ENCODE data around the gene KCNQ1.

KCNQ1 gene

DNA sequence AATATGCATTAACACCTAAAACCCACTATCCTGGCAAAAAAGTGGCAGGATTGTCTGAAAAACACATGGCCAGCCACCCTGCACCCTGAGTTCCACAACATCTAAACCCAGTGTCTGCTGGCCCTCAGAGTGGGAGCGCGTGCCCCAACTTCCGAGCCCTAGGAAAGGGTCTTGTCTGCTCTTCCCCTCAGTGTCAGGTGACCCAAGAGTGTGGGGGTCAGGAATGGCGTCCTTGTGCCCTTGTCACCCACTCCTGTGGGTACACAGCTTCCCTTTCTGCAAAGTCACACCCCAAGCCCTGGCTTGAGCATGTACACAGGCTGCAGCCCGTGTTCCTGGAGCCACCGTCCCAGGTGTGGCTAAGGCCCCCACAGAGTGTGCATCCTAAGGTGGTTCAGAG is 373.2 kb downstream of the KCNQ1 start:
- no peak for DNase-seq (ENCODE audit: extremely low read depth, insufficient read length)
- Histone ChIP-seq H3K27me3 (replicated peaks; ENCODE audit: control insufficient read depth, insufficient read depth, low read length) (no peaks in the 10 kb centered on the region; the same call in 1 of the 2 replicates), H3K4me3 (replicated peaks; ENCODE audit: low read depth, low read length) (no peak overlapping the region), H3K36me3 (ENCODE audit: control insufficient read depth, insufficient read depth, low read length) (no peaks in the 10 kb centered on the region)
- TF ChIP-seq, protein P1, sequence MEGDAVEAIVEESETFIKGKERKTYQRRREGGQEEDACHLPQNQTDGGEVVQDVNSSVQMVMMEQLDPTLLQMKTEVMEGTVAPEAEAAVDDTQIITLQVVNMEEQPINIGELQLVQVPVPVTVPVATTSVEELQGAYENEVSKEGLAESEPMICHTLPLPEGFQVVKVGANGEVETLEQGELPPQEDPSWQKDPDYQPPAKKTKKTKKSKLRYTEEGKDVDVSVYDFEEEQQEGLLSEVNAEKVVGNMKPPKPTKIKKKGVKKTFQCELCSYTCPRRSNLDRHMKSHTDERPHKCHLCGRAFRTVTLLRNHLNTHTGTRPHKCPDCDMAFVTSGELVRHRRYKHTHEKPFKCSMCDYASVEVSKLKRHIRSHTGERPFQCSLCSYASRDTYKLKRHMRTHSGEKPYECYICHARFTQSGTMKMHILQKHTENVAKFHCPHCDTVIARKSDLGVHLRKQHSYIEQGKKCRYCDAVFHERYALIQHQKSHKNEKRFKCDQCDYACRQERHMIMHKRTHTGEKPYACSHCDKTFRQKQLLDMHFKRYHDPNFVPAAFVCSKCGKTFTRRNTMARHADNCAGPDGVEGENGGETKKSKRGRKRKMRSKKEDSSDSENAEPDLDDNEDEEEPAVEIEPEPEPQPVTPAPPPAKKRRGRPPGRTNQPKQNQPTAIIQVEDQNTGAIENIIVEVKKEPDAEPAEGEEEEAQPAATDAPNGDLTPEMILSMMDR (IDR thresholded peaks at IDR 0.05; ENCODE audit: insufficient read depth, low read length, poor library complexity, severe bottlenecking) = no peak

DNA sequence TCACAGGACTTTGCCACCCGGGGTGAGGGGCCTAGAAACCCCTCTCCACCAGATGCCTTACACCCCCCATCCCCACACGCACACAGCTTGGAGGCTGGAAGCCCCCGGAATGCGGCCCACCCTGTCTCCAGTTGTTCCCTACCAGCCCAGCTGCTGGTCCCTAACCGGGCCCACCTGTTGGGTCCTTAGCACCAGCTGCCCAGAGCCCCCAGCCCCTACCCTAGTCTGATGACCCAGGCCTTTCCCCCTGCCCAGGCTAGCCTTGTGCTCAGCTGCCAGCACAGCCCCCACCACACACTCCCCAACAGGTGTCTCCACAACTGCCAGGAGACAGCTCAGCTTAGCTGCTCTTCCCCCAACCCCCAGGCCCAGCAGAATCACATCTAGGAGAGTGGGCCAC is 373.7 kb downstream of the KCNQ1 start:
- Histone ChIP-seq H3K27me3 (replicated peaks; ENCODE audit: control insufficient read depth, insufficient read depth, low read length) (no peaks in the 10 kb centered on the region; the same call in 1 of the 2 replicates), H3K36me3 (ENCODE audit: control insufficient read depth, insufficient read depth, low read length) (no peaks in the 10 kb centered on the region), H3K4me3 (replicated peaks; ENCODE audit: low read depth, low read length) (no peak overlapping the region)
- no peak for DNase-seq (ENCODE audit: extremely low read depth, insufficient read length)
- TF ChIP-seq, protein P1 (IDR thresholded peaks at IDR 0.05; ENCODE audit: insufficient read depth, low read length, poor library complexity, severe bottlenecking) = no peak

DNA sequence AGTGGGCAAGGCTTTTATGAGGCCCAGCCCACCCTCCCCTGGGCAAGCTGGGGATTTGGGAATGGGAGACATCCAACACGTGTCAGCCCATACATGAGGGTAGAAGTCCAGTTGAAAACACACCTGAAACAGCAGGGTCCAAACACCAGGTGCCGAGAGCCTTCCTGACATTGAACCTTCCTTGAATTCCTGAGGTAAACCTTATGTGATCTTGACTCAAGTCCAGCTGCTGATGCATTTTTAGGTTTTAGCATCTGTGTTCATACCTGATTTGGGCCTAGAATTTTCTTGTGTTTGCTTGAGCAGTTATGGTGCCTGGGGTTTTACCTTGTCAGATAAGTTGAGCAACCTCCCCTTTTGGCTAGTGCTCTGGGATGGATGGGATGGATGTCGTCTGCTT is 374.5 kb downstream of the KCNQ1 start:
- Histone ChIP-seq H3K36me3 (ENCODE audit: control insufficient read depth, insufficient read depth, low read length) (no peaks in the 10 kb centered on the region), H3K4me3 (replicated peaks; ENCODE audit: low read depth, low read length) (no peak overlapping the region), H3K27me3 (replicated peaks; ENCODE audit: control insufficient read depth, insufficient read depth, low read length) (no peaks in the 10 kb centered on the region)
- no peak for DNase-seq (ENCODE audit: extremely low read depth, insufficient read length)
- TF ChIP-seq, protein P1 (IDR thresholded peaks at IDR 0.05; ENCODE audit: insufficient read depth, low read length, poor library complexity, severe bottlenecking) = no peak

DNA sequence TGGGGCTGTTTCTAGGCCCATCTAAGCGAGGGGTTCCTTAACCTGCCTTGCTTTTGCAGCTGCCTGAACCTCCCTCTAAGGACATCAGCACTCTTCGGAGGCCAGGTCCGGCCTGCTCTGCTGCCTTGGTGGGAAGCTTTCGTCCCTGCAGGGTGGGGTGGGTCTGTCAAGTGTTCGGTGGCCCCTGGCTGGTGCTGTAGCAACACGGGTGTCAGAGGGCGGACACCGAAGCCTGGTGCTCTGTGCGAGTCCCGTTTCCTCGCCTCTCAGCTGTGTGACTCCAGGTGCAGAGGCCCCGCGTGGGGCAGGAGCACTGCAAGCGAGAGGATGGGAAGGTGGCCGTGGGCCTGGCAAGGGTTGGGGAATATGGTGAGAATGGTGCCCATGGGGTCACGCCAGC is 376.2 kb downstream of the KCNQ1 start:
- no peaks in the 10 kb centered on the region for H3K36me3 ChIP-seq (ENCODE audit: control insufficient read depth, insufficient read depth, low read length)
- H3K4me3 ChIP-seq (replicated peaks; ENCODE audit: low read depth, low read length) = no peak overlapping the region
- DNase-seq (ENCODE audit: extremely low read depth, insufficient read length) = no peak
- H3K27me3 ChIP-seq (replicated peaks; ENCODE audit: control insufficient read depth, insufficient read depth, low read length) = no peaks in the 10 kb centered on the region
- TF ChIP-seq, protein P1 (IDR thresholded peaks at IDR 0.05; ENCODE audit: insufficient read depth, low read length, poor library complexity, severe bottlenecking) = no peak

DNA sequence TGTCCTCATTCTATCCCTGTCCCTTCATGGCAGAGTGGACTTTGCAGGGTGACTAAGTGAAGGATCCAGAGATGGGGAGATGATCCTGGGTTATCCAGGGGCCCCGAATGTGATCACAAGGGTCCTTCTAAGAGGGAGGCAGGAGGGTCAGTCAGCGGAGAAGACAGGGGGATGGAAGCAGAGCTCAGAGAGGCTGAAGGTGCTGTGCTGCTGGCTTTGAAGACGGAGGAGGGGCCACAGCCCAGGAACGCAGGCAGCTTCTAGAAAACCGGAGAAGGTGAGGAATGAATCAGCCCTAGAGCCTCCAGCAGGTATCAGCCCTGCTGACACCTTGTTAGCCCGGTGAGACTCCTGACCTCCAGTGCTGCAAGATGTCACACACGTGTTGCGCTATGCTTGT is 377.1 kb downstream of the KCNQ1 start:
- H3K36me3 ChIP-seq (ENCODE audit: control insufficient read depth, insufficient read depth, low read length) = no peaks in the 10 kb centered on the region
- TF ChIP-seq, protein P1 (IDR thresholded peaks at IDR 0.05; ENCODE audit: insufficient read depth, low read length, poor library complexity, severe bottlenecking) = no peak
- H3K27me3 ChIP-seq (replicated peaks; ENCODE audit: control insufficient read depth, insufficient read depth, low read length) = no peaks in the 10 kb centered on the region
- DNase-seq (ENCODE audit: extremely low read depth, insufficient read length) = no peak
- no peak overlapping the region for H3K4me3 ChIP-seq (replicated peaks; ENCODE audit: low read depth, low read length)

DNA sequence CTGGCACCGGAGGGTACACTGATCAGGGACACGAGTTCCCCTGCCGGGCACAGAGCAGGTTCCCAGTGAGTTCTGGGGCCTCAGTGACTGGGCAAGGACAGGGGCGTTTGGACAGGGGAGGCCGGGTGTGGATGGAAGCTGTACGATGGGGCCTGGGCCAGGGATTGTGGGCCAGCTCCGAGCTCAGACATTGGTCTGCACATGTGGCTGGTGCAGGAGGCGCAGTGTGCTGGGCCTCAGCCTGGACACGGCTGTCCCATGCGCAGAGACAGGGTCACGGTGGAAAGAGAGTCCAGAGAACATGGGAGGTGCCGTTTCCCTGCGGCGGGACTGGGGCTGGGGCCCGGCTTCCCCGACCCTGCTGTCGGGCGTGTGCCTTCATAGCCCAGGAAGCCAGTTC is 380.0 kb downstream of the KCNQ1 start:
- Histone ChIP-seq H3K36me3 (ENCODE audit: control insufficient read depth, insufficient read depth, low read length) (no peaks in the 10 kb centered on the region), H3K4me3 (replicated peaks; ENCODE audit: low read depth, low read length) (no peak overlapping the region), H3K27me3 (replicated peaks; ENCODE audit: control insufficient read depth, insufficient read depth, low read length) (no peaks in the 10 kb centered on the region)
- TF ChIP-seq, protein P1 (IDR thresholded peaks at IDR 0.05; ENCODE audit: insufficient read depth, low read length, poor library complexity, severe bottlenecking) = no peak
- DNase-seq (ENCODE audit: extremely low read depth, insufficient read length) = no peak

Measured in GM06990 (cell line).